ENCODE measurements around the gene BEGAIN.

BEGAIN gene

DNA sequence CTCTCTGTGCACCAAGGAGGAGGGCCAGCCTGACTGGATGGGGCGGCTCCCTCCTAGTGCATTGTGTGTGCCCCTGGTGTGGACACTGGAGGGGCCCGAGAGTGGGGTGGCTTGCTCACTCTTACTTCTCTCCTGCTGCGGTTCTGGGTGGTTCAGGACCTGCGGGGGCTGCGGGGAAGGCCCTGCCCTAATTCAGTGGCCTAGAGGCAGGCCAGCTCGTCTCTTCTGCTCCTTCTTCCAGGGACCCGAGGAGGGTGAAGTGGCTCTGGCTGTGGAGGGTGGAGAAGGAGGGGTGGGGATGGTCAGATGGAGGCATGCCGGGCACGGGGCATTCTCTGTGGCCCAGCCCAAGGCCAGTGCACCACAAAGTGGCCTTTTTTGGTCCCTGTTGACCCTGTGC lies 87.1 kb downstream of the BEGAIN start:
- no peak for DNase-seq

DNA sequence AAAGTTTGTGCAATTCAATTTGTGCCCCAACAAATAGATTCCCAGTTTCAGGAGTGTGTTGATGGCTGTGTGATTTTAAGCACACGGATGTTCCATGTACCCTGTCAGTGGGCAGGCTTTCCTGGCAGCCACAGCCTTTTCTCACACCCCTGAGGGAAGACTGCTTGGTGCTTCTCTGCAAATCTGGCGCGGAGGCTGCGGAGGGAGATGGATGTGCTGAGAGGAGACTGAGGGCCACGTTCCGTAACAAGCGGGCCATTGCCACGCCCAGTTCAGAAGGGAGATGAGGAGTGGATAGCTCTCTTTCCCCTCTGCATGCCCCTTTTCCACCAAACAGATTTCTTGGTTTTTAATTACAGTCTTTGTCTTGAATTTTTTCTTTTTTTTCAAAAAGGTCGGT lies 89.1 kb downstream of the BEGAIN start:
- no peak for DNase-seq

DNA sequence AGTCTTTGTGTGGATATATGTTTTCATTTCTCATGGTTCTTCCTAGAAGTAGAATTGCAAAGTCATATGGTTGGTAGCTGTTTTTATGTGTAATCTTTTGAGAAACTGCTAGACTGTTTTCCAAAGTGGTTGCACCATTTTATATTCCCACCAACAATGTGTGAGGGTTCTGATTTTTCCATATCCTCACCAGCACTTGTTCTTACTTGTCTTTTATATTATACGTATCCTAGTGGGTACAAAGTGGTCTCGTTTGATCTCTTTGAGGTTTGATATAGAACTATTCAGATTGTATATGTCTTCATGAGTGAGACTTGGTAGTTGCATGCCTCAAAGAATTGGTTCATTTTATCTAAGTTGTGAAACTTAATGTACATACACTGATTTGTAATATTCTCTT lies 91.3 kb downstream of the BEGAIN start:
- DNase-seq: no peak

DNA sequence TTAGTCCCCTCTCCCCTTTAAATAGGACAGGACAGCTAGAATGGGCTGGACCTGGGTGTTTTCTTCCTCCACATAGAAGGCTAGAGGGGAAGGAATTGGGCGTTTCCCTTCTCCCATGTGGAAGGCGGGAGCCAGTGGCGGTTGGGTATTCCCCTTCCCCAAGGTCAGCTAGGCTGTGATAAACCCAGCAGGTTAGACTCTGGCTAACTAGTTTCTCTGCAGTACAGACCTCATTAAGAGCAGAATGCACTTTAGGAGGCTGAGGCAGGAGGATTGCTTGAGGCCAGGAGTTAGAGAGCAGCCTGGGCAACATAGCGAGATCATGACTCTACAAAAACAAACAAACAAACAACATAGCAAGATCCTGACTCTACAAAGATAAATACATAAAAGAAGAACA lies 92.6 kb downstream of the BEGAIN start:
- no peak for DNase-seq

DNA sequence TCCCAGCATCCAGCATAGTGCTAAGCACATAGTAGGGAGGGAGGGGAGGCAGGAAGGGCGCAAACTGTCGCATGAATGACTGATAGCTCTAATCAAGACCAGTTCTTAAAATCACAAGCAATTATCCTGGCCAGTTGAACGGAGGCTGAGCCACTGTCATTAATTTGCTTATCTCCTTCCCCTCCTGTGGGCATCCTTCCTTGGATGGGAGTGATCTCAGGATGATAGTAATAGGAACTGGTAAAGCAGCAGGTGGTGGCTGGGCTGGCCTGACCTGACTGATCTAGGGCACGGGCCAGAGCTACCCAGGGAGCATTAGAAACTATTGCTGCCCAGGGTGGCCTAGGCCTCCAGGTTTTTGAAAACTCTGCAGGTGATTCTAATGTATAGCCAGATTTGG lies 97.0 kb downstream of the BEGAIN start:
- DNase-seq: no peak

DNA sequence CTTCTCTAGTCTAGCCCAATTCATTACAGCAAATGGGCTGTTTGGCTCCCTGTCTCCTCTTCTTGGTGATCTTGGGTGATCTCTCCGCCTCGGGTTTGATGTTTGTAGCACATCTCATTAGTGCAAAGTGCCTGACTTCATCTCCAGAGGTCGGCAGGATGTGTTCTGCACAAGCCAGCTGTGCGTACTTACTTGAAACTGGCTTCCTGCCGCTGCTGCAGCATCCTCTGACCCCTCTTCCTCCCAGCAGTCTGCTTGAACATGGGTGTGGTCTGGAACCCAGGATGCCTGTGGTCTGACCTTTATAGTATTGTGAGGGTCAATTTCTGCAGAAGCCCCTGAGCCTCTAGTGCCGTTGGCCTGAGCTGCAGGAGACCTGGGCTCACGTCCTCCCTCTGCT lies 99.2 kb downstream of the BEGAIN start:
- no peak for DNase-seq

DNA sequence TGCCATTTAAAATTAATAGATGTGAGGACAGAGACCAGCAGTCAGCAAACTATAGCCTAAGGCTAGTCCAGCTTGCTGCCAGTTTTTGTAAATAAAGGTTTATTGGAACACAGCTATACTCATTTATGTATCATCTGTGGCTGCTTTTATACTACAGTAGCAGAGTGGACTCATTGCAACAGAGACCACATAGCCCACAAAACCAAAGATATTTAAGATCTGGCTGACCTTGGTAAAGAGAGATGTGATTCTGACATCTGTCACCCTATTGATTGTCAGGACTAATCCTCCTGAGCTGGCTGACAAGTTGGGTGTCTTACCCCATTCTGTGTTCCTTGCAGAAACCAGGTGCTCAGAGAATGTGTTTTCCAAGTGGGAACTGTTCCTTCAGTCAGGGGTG lies 99.9 kb downstream of the BEGAIN start:
- no peak for DNase-seq

Measured in EL (cell line).